ENCODE results near the gene FOXL2.
A peak's percentile ranks its signal among the peaks of the same experiment; 100 is the strongest.

DNA sequence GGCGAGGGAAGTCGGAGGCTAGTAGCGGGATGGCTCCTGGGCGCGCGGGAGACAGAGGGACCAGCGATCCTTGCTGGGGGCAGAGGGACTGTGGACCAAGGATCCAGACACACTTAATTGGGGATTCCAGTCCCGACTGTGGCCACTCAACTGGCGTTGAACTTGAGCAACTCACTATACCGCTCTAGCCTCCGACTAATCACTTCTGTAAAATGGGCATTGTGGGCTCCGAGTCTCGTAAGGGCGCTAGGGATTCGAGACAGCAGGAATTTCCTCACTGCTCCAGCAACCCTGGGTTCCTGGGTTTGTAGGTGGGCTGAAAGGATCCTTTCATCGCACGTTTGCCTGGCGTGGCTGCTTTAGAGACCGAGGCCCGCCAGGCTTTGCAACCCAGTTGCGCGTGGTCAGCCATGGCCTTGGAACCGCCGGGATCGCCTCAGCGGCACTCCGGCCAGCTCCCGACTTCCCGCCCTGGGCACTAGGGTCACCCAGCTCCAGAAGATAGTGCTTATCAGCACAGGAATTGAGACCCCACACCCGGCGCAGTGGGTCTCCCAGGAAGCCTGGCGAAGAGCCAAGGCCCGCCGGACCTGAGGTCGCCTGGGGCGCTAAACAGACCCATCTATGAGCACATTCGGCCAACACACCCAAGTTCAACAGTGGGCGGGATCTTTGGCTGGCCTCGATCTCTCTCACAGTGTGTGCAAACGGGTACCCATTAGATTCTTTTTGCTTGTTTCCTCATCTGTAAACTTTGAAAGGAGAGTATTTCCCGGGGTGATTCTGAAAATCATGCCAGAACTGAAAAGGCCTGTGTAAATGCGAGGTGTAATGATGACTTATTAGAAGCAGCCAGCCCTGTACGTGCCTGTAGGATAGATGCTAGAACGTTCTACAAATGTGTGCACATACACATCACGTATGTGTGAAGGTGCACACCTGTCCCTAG is 9.9 kb downstream of the FOXL2 start:
- TF ChIP-seq EZH2 (conservative IDR thresholded peaks at IDR 0.05; ENCODE audit: low read depth, low read length) (peak; percentile 93; the same call in 1 of the 2 replicates), POLR2AphosphoS2 (IDR thresholded peaks at IDR 0.05; ENCODE audit: low read depth, low read length) (no peak), FOSL1 (CRISPR knock-in tag; IDR thresholded peaks at IDR 0.05; ENCODE audit: borderline replicate concordance) (no peak), ZZZ3 (CRISPR knock-in tag; IDR thresholded peaks at IDR 0.05; ENCODE audit: borderline replicate concordance) (no peak)
- TF ChIP-seq, protein P1, sequence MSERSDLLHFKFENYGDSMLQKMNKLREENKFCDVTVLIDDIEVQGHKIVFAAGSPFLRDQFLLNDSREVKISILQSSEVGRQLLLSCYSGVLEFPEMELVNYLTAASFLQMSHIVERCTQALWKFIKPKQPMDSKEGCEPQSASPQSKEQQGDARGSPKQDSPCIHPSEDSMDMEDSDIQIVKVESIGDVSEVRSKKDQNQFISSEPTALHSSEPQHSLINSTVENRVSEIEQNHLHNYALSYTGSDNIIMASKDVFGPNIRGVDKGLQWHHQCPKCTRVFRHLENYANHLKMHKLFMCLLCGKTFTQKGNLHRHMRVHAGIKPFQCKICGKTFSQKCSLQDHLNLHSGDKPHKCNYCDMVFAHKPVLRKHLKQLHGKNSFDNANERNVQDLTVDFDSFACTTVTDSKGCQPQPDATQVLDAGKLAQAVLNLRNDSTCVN (CRISPR knock-in tag; IDR thresholded peaks at IDR 0.05; ENCODE audit: borderline replicate concordance), result no peak
- TF ChIP-seq, protein P2, sequence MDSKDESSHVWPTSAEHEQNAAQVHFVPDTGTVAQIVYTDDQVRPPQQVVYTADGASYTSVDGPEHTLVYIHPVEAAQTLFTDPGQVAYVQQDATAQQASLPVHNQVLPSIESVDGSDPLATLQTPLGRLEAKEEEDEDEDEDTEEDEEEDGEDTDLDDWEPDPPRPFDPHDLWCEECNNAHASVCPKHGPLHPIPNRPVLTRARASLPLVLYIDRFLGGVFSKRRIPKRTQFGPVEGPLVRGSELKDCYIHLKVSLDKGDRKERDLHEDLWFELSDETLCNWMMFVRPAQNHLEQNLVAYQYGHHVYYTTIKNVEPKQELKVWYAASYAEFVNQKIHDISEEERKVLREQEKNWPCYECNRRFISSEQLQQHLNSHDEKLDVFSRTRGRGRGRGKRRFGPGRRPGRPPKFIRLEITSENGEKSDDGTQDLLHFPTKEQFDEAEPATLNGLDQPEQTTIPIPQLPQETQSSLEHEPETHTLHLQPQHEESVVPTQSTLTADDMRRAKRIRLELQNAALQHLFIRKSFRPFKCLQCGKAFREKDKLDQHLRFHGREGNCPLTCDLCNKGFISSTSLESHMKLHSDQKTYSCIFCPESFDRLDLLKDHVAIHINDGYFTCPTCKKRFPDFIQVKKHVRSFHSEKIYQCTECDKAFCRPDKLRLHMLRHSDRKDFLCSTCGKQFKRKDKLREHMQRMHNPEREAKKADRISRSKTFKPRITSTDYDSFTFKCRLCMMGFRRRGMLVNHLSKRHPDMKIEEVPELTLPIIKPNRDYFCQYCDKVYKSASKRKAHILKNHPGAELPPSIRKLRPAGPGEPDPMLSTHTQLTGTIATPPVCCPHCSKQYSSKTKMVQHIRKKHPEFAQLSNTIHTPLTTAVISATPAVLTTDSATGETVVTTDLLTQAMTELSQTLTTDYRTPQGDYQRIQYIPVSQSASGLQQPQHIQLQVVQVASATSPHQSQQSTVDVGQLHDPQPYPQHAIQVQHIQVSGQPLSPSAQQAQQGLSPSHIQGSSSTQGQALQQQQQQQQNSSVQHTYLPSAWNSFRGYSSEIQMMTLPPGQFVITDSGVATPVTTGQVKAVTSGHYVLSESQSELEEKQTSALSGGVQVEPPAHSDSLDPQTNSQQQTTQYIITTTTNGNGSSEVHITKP (CRISPR knock-in tag; IDR thresholded peaks at IDR 0.05; ENCODE audit: low read depth), result no peak
- TF ChIP-seq, protein P3, sequence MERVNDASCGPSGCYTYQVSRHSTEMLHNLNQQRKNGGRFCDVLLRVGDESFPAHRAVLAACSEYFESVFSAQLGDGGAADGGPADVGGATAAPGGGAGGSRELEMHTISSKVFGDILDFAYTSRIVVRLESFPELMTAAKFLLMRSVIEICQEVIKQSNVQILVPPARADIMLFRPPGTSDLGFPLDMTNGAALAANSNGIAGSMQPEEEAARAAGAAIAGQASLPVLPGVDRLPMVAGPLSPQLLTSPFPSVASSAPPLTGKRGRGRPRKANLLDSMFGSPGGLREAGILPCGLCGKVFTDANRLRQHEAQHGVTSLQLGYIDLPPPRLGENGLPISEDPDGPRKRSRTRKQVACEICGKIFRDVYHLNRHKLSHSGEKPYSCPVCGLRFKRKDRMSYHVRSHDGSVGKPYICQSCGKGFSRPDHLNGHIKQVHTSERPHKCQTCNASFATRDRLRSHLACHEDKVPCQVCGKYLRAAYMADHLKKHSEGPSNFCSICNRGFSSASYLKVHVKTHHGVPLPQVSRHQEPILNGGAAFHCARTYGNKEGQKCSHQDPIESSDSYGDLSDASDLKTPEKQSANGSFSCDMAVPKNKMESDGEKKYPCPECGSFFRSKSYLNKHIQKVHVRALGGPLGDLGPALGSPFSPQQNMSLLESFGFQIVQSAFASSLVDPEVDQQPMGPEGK (CRISPR knock-in tag; IDR thresholded peaks at IDR 0.05), result no peak
- TF ChIP-seq, protein P4, sequence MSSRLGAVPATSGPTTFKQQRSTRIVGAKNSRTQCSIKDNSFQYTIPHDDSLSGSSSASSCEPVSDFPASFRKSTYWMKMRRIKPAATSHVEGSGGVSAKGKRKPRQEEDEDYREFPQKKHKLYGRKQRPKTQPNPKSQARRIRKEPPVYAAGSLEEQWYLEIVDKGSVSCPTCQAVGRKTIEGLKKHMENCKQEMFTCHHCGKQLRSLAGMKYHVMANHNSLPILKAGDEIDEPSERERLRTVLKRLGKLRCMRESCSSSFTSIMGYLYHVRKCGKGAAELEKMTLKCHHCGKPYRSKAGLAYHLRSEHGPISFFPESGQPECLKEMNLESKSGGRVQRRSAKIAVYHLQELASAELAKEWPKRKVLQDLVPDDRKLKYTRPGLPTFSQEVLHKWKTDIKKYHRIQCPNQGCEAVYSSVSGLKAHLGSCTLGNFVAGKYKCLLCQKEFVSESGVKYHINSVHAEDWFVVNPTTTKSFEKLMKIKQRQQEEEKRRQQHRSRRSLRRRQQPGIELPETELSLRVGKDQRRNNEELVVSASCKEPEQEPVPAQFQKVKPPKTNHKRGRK (CRISPR knock-in tag; IDR thresholded peaks at IDR 0.05), result no peak
- TF ChIP-seq, protein P5, sequence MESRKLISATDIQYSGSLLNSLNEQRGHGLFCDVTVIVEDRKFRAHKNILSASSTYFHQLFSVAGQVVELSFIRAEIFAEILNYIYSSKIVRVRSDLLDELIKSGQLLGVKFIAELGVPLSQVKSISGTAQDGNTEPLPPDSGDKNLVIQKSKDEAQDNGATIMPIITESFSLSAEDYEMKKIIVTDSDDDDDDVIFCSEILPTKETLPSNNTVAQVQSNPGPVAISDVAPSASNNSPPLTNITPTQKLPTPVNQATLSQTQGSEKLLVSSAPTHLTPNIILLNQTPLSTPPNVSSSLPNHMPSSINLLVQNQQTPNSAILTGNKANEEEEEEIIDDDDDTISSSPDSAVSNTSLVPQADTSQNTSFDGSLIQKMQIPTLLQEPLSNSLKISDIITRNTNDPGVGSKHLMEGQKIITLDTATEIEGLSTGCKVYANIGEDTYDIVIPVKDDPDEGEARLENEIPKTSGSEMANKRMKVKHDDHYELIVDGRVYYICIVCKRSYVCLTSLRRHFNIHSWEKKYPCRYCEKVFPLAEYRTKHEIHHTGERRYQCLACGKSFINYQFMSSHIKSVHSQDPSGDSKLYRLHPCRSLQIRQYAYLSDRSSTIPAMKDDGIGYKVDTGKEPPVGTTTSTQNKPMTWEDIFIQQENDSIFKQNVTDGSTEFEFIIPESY (CRISPR knock-in tag; IDR thresholded peaks at IDR 0.05), result 0 out of 2 replicates have a peak, but pooled peaks have one; percentile 29
- TF ChIP-seq, protein P6, sequence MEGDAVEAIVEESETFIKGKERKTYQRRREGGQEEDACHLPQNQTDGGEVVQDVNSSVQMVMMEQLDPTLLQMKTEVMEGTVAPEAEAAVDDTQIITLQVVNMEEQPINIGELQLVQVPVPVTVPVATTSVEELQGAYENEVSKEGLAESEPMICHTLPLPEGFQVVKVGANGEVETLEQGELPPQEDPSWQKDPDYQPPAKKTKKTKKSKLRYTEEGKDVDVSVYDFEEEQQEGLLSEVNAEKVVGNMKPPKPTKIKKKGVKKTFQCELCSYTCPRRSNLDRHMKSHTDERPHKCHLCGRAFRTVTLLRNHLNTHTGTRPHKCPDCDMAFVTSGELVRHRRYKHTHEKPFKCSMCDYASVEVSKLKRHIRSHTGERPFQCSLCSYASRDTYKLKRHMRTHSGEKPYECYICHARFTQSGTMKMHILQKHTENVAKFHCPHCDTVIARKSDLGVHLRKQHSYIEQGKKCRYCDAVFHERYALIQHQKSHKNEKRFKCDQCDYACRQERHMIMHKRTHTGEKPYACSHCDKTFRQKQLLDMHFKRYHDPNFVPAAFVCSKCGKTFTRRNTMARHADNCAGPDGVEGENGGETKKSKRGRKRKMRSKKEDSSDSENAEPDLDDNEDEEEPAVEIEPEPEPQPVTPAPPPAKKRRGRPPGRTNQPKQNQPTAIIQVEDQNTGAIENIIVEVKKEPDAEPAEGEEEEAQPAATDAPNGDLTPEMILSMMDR (CRISPR knock-in tag; IDR thresholded peaks at IDR 0.05), result no peak
